HG03521 (cell line): ENCODE measurements around the gene C3orf38.
"Not testable (repeated sequence)": the region's sequence is repeated elsewhere in the genome, so short reads cannot be mapped to it uniquely, and the experiment has no call there.

Source experiments
- ATAC-seq: cut with Tn5 transposase; IDR thresholded peaks from one replicate; pipeline ENCODE4 v1.9.1; 2021; ENCODE audit warnings: mild to moderate bottlenecking, moderate library complexity; ENCODE audit not compliant: unreplicated experiment

C3orf38 gene

GRCh38 chr3:88149509-88150362 lies at the start of gene C3orf38:
C3orf38 (plus strand) TSS chr3:88149959; CDS start chr3:88150053, 94 bp downstream.
- peak; percentile 87 for ATAC-seq

- peak; percentile 53 for ATAC-seq
These were observed 48.6 kb upstream of the C3orf38 start for GRCh38 chr3:88101142-88101541.

- no peak for ATAC-seq
These were observed 44.4 kb upstream of the C3orf38 start for GRCh38 chr3:88105325-88105724.

- ATAC-seq: no peak
These were observed 37.5 kb upstream of the C3orf38 start for GRCh38 chr3:88112289-88112688.

GRCh38 chr3:88113311-88114162 lies 36.2 kb upstream of the C3orf38 start:
- peak; percentile 85 for ATAC-seq

GRCh38 chr3:88114878-88115549 lies 34.7 kb upstream of the C3orf38 start:
- no peak for ATAC-seq

- ATAC-seq: no peak
These were observed 32.1 kb upstream of the C3orf38 start for GRCh38 chr3:88117683-88118082.

- ATAC-seq: not testable (repeated sequence)
These were observed 31.2 kb upstream of the C3orf38 start for GRCh38 chr3:88118603-88119002.

- no peak for ATAC-seq
These were observed 26.2 kb upstream of the C3orf38 start for GRCh38 chr3:88123526-88123925.

- no peak for ATAC-seq
These were observed 18.1 kb upstream of the C3orf38 start for GRCh38 chr3:88131695-88132094.

GRCh38 chr3:88132894-88133293 lies 16.9 kb upstream of the C3orf38 start:
- no peak for ATAC-seq

- ATAC-seq: no peak
These were observed 16.0 kb upstream of the C3orf38 start for GRCh38 chr3:88133711-88134263.

GRCh38 chr3:88137836-88138235 lies 11.9 kb upstream of the C3orf38 start:
- no peak for ATAC-seq

- ATAC-seq: no peak
These were observed 8.2 kb upstream of the C3orf38 start for GRCh38 chr3:88141458-88142083.

GRCh38 chr3:88142094-88142624 lies 7.6 kb upstream of the C3orf38 start:
- no peak for ATAC-seq

- no peak for ATAC-seq
These were observed 2.5 kb upstream of the C3orf38 start for GRCh38 chr3:88147261-88147660.

GRCh38 chr3:88148651-88149050 lies 1.1 kb upstream of the C3orf38 start:
- ATAC-seq: no peak

GRCh38 chr3:88149101-88149508 lies 654 bp upstream of the C3orf38 start:
- ATAC-seq: peak; percentile 8

GRCh38 chr3:88150371-88150770 lies 612 bp downstream of the C3orf38 start:
- peak; percentile 20 for ATAC-seq

- ATAC-seq: no peak
These were observed 1.0 kb downstream of the C3orf38 start for GRCh38 chr3:88150806-88151205.
